ENCODE measurements around the gene ANKRD52.
A peak's percentile ranks its signal among the peaks of the same experiment; 100 is the strongest.
"Not testable (repeated sequence)": the region's sequence is repeated elsewhere in the genome, so short reads cannot be mapped to it uniquely, and the experiment has no call there.

ANKRD52 gene

DNA sequence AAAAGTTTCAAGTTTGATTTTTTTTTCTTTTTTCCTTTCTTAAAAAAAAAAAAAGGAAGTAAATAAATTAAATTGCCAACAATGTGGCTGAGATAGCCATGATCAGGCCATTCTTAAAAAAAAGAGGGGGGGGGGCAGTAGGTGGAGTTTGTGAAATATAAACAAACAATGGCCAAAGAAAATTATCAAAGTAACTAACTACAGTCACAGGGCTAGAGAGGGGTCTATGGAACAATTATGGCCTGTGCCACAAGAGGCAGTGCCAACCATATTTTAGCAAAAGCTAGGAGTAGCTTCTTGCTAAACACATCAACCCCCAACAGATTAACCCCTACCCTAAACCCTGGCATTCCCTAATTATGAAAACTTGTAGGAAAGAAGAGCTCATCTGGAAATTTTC, 52.7 kb downstream of the ANKRD52 start:
- DNase-seq = no peak

DNA sequence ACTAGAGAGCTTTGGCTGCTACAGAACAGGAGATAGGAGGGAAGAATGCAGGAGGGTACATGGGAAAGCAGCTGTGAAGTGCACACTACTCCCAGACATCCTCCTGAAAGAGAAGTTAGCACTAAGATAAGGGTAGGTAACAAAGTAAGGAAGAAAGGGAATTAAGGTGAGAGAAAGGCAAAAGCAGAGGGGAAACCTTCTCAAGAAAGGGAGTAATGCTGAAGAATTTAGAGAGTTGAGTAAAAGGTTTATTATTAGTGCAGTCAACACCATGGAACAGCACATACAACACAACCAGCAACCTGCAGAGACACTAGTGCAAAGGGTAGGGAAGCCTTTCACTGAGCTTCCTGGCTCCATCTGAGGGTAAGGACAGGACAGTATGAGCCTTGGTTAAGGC, 53.9 kb downstream of the ANKRD52 start:
- no peak for DNase-seq

DNA sequence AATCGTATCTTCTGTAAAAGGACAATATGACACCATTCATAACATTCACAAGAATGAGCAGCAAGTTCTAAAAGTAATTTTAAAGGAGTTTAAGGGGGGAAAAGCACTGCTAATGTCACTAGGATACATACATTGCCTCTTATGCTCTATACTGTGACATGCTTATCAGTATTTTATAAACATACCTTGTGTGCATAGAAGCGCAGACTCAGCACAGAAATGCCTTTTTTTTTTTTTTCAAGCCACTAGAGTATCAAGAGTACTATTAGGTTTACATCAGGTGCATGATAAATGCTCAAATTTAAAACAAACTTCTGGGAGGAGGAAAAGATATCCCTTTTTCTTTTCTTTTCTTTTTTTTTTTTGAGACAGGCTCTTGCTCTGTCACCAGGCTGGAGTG, 55.3 kb downstream of the ANKRD52 start:
- DNase-seq = no peak

DNA sequence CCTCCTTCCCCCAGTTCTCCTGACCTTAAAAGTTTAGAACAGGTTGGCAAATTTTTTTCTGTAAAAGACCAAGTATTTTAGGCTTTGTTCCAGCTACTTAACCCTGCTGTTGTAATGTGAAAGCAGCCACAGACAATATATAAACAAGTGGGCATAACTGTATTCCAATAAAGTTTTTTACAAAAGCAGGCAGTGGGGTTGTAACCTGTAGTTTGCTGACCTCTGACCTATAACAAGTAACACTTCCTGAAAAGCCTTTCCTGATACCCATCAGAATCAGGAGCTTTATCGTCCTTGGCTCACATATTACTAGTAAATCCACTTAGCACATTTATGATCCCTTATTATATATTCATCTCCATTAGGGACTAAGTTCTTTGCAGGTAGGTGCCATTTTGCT, 55.8 kb downstream of the ANKRD52 start:
- DNase-seq = no peak

DNA sequence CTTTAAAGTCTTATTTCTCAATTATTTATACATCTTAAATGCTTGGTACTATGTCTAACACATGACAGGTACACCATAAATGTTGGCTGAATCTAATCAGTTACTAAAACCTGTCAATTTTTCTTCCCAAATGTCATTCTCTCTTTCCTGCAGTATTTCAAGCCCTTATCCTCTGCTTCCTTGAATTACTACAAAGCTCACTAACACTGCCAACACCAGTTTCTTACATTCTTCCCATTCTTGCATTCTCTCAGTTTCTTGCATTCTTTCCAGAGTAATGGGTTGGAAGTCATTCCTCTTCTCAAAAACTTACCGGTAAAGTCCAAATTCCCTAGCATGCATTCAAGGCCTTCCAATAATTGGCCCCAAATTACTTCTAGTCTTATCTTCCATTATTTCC, 59.3 kb downstream of the ANKRD52 start:
- DNase-seq = no peak

DNA sequence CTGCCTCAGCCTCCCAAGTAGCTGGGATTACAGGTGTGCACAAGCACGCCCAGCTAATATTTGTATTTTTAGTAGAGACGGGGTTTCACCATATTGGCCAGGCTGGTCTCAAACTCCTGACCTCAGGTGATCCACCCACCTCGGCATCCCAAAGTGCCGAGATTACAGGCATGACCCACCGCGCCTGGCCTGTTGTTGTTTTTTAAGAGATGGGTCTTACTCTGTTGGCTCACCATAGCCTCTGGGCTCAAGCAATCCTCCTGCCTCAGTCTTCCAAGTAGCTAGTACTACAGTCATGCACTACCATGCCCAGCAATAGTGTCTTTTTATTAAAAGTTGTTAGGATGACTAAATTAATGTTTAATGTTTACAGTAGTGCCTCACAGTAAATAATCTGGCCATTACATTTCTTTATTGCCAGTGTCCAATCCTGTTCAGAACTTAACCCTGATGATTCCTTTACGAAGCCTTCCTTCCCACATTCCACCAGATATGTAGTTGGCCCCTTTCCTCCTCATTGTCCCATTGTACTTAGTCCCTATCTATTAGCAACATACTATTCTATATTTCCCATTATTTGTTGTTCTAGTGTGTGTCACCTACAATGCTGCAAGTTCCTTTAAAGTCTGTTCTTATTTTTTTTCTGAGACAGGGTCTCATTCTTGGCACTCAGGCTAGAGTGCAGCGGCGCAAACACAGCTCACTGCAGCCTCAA, 60.1 kb downstream of the ANKRD52 start:
- no peak for DNase-seq

DNA sequence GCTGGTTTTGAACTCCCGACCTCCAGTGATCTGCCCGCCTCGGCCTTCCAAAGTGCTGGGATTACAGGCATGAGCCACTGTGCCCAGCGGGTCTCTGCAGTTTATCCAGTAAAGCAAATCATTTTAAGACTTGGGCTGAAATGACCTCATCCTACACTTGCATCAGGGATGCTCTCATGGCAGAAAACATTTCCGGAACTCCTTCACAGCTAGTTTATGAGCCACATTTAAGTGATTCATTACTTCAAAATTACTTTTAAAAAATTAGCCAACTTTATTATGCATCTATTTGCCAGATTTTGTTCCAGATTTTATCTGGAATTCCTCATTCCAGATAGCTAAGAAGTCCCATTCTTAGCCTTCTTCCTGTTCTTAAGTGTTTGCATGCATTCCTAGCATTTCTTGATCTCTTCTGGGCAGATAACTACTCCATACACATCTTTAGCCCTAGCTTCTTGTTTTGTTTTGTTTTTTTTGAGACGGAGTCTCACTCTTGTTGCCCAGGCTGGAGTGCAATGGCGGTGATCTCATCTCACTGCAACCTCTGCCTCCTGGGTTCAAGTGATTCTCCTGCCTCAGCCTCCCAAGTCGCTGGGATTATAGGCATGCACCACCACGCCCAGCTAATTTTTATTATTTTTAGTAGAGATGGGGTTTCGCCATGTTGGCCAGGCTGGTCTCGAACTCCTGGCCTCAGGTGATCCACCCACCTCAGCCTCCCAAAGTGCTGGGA, 61.2 kb downstream of the ANKRD52 start:
- not testable (repeated sequence) for DNase-seq

DNA sequence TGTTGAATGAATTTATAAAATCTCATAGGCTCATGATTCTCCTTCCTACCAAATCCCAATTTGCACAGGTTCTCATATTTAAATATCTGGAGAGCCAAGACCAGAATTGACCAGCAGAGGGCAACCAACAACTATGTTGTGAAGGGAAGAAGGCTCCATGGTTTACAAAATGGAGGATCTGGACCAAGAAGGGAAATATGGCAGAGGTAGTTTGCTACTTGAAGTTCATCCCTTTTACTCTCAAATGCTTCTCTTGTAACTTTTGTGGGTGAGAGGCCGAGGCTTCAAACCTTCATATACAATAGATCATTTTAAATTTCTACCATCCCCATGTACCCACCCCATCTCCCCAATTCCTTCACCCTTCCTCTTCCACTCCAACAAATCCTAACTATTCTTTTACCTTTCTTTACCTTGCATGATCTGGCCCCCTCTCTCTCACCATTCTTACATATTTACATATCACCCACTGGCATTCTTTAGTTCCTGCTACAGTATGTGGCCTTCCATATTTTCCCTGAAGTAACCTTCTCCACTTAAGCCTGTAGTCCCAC, 65.1 kb downstream of the ANKRD52 start:
- DNase-seq = peak; percentile 61

DNA sequence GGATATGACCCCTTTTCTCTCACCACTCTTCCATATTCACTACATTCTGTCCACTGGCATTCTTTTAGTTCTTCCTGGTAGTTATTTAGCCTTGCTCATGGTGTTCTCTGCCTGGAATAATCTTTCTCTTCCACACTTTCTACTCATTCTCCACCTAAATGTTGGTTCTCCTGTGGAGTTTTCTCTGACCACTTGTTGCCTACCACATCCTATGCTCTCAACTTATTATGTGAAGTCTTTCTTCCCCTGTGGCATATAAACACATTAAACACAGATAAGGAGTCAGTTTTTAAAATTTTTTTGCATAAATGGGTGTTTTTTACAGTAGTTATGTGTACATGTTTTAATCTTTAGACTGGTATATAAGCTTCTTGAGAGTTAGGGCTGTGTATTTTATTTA, 65.6 kb downstream of the ANKRD52 start:
- no peak for DNase-seq

DNA sequence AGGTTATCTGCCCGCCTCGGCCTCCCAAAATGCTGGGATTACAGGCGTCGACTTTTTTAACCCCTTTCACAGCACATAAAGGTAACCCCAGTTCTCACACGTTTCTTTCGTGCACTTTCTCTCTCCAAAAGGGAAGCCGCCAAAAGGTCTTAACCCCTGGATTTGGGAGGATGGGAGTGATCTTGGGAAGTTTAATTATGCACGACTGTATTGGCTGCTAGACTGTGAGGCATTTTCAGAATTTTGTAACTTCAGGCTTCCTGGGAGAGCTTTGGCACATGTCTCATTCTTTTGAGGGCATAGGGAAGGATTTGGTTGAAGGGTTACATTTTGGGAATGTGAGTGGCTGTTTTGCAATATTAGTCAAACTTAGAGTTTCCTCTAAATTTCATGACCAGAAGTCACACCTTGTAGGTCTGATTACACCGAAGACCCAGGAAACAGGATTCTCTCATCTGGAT, 67.5 kb downstream of the ANKRD52 start:
- no peak for DNase-seq

DNA sequence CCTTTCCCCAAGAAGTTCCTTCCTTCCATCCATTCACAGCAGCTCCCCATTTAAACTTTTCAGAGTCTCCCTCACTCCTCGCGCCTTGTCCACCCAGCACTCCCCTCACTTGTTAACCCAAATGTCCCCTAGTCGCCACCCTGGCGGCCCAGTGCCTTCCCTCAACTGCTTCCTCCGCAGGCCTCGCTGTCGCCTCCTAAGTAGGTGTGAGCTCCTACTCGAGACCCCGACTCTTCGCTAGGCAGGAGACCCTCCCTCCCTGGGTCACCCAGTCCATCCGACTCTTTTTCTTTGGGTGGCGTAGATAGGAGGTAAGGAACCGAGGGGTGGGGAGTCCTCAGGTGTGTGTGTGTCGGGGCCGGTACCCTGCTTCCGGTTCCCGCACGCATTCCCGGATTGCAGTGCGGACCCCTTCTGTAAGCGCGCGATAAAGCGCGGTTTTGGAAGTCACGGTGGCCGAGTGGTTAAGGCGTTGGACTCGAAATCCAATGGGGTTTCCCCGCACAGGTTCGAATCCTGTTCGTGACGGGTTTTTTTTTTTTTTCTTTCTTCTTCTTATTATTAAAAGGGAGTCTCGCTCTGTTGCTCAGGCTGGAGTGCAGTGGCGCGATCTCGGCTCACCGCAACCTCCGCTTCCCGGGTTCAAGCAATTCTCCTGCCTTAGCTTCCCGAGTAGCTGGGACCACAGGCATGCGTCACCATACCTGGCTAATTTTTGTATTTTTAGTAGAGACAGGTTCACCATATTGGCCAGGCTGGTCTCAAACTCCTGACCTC, 68.1 kb downstream of the ANKRD52 start:
- peak; percentile 81 for DNase-seq

DNA sequence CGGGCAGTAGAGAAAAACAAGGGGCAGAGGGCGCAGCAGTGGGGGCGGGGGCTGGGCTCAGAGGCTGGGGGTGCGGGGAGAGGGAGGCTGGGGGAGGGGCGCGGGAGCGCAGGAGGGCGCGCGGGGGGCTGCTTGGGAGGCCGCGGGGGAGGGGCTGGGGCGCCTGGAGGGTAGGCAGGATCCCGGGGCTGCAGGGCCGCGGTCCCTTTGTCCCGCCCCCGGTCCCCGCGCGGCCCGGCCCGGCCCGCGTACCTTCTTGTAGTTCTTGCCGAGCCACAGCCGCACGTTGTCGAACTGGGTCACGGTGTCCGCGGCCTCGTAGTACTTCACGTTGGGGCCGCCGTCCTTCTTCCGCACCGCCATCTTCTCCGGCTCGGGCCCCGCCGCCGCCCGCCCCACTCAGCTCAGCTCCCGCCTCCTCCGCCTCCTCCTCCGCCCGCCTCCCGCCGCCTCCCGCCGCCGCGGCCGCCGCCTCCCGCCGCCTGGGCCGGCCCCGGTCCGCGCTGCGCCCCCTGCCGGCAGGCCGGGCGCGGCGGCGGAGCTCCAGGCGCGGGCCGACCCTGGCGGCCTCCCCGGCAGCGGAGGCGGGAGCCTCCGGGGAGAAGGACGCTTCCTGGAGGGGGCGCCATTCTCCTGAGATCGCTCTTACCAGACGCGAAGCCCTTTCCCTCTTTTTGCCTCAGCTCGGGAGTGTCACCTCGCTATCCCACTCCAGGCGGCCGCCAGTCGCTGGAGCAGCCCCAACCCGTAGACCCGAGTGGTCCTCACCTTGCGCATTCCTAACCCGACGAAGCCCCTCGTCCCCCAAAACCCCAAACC, 68.9 kb downstream of the ANKRD52 start, which contains the start of gene SMARCC2:
Gene SMARCC2 (minus strand): TSS at position 385 of the 819 bp plus-strand sequence. CDS start 22 bp downstream, at position 363.
- DNase-seq = peak; percentile 82

DNA sequence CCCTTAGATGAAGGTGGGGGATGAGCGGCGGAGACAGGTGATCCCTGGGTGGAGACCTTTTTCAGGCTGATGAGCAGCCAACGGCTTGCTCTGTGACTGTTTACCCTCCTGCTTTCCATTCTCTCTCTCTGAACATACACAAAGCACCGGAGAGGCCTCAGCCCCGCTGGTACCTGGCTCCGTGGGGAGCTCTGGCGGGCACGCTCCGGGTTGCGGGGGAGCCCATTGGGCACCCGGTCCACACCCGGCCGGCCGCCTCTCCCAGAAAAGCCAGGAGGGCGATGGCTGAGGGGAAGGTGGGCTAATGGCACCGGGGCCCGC, 69.4 kb downstream of the ANKRD52 start:
- DNase-seq = no peak

DNA sequence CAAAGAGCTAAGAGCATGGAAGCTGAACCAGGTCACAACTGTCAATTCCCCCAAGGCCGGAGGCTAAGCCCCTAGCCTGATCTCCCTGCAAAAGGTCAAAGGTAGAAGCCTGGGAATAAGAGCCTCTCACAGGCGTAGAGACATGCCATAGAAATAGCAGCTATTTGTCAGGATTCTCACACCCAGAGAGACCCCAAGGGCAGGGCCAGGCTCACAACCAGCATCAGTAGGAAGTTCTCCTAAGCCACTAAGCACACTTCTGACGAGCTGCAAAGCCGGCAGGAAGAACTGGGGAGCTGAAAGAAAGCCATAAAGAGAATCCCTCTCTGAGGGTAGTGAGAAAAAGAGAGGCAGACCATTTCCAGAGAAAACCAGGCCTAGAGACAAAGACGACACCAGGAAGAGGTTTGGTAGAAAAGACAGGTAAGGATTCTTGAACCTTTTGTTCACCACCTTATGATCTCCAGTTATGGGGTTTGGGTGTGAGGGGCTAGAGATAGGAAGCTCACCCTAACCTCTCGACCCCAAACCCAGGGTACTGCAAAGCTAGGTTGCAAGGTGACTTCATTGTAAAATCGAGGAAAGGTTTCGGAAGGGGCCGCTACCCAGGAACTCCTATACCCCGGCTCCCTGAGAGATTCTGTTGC, 69.9 kb downstream of the ANKRD52 start:
- DNase-seq = no peak
